Endodermal cell (in vitro differentiated cells): ENCODE measurements around the gene MRPL30. TPM values are rescaled to one million over a fixed set of nuclear protein-coding genes. Genes with fewer than 3 reads are reported as not detected.
"Not testable (repeated sequence)": the region's sequence is repeated elsewhere in the genome, so short reads cannot be mapped to it uniquely, and the experiment has no call there.

Source experiments
- DNase-seq: peaks from one replicate; pipeline ENCODE4 v3.0.0-alpha.2; 2017
- H3K27ac ChIP-seq: 2 replicates; pipeline ENCODE4 v1.5.1; 2013; ENCODE audit warnings: mild to moderate bottlenecking, low read depth, low read length, moderate library complexity
- H3K27me3 ChIP-seq: 2 replicates; pipeline ENCODE4 v1.6.1; 2013; ENCODE audit warnings: mild to moderate bottlenecking, low read length, moderate library complexity; ENCODE audit not compliant: insufficient read depth, control insufficient read depth, poor library complexity, severe bottlenecking
- H3K36me3 ChIP-seq: 2 replicates; pipeline ENCODE4 v1.7.0; 2013; ENCODE audit warnings: mild to moderate bottlenecking, low read length, moderate library complexity; ENCODE audit not compliant: control insufficient read depth, insufficient read depth
- H3K4me1 ChIP-seq: one replicate; pipeline ENCODE4 v1.7.0; 2013; ENCODE audit warnings: low read length; ENCODE audit not compliant: control insufficient read depth, insufficient read depth
- H3K4me3 ChIP-seq: 2 replicates; pipeline ENCODE4 v1.5.1; 2013; ENCODE audit warnings: mild to moderate bottlenecking, low read length, moderate library complexity
- H3K9ac ChIP-seq: 2 replicates; pipeline ENCODE4 v1.6.1; 2013; ENCODE audit warnings: mild to moderate bottlenecking, low read length, moderate library complexity; ENCODE audit not compliant: poor library complexity, severe bottlenecking; ENCODE audit errors: extremely low read depth
- H3K9me3 ChIP-seq: 2 replicates; pipeline ENCODE4 v1.6.1; 2013; ENCODE audit warnings: mild to moderate bottlenecking, low read length, moderate library complexity; ENCODE audit not compliant: control insufficient read depth
- H3K27ac Mint-ChIP-seq: 2 replicates; pipeline ENCODE4 v1.8.0; 2020; ENCODE audit warnings: mixed read lengths
- H3K27me3 Mint-ChIP-seq: 2 replicates; pipeline ENCODE4 v1.8.0; 2021; ENCODE audit warnings: mild to moderate bottlenecking, mixed read lengths; ENCODE audit not compliant: insufficient read depth
- H3K36me3 Mint-ChIP-seq: 2 replicates; pipeline ENCODE4 v1.8.0; 2020; ENCODE audit warnings: low read depth, mixed read lengths
- H3K4me1 Mint-ChIP-seq: 2 replicates; pipeline ENCODE4 v1.8.0; 2020; ENCODE audit warnings: mixed read lengths
- H3K4me3 Mint-ChIP-seq: 2 replicates; pipeline ENCODE4 v1.8.0; 2020; ENCODE audit warnings: mild to moderate bottlenecking, moderate library complexity, mixed read lengths
- H3K9me3 Mint-ChIP-seq: 2 replicates; pipeline ENCODE4 v1.8.0; 2020; ENCODE audit warnings: mild to moderate bottlenecking, mixed read lengths
- WGBS, 2 experiments: methylation state at CpG; one replicate each; pipeline versions ENCODE4 v1.1.5 to v1.1.7; 2013; ENCODE audit warnings: missing lambda C conversion rate in 2 of 2, mixed read lengths in 1 of 2; ENCODE audit not compliant: insufficient coverage in 1 of 2, insufficient read length in 1 of 2; 5-methylcytosine and 5-hydroxymethylcytosine counted together
- long read RNA-seq, 4 experiments: library from polyadenylated mRNA in 2 of 4; library from RNA in 1 of 4; library from capped mRNA in 1 of 4; stranded (forward) in 3 of 4; unstranded in 1 of 4; transcript quantifications; one replicate each; pipeline ENCODE4 v2.0.0, GENCODE V29; 2020 to 2021; ENCODE audit warnings: inconsistent platforms in 1 of 4
- polyA plus RNA-seq, 2 experiments: library from polyadenylated mRNA; stranded (reverse); fragments of 50-300 nt; gene quantifications; one replicate each; pipeline ENCODE4 v1.2.3, GENCODE V29; 2013
- total RNA-seq, 2 donors: library from RNA; stranded (reverse); fragmentation: NEBNext Ultra II Directional in 1 of 2; extraction: Animal tissue kit (Norgen Biotek cat#: 25700) in 1 of 2; gene quantifications; 2 replicates in 1 of 2; 3 replicates in 1 of 2; pipeline ENCODE4 v1.2.1, GENCODE V29; 2021
- TF ChIP-seq, protein P1 (sequence below): fragments of 200-600 bp; sonication (generic); conservative IDR thresholded peaks from 2 replicates; pipeline ENCODE4 v1.5.0; 2021; ENCODE audit warnings: antibody characterized with exemption, mild to moderate bottlenecking

Gene MRPL30
- total RNA-seq: 10 to 100 TPM; 39.8 to 46.1 TPM
- polyA plus RNA-seq (2013, experiment 1 of 2): 51.2 TPM
- polyA plus RNA-seq (2013, experiment 2 of 2): 47.2 TPM
- long read RNA-seq, experiment 1, transcript MRPL30-201 (6 exons, 2,605 nt): major isoform, 10 of 28 reads
- long read RNA-seq, experiment 1, partial matches to known transcripts: 16 of 28 reads
- long read RNA-seq, experiment 1, other reads (novel, unspliced or antisense): 2 of 28 reads
- long read RNA-seq, experiment 2, transcript MRPL30-201 (6 exons, 2,605 nt): major isoform, 74 of 87 reads
- long read RNA-seq, experiment 2, partial matches to known transcripts: 6 of 87 reads
- long read RNA-seq, experiment 2, other reads (novel, unspliced or antisense): 7 of 87 reads
- long read RNA-seq, experiment 3, transcript MRPL30-201 (6 exons, 2,605 nt): major isoform, 87 of 98 reads
- long read RNA-seq, experiment 3, partial matches to known transcripts: 5 of 98 reads
- long read RNA-seq, experiment 3, other reads (novel, unspliced or antisense): 4 of 98 reads
- long read RNA-seq, experiment 4, transcript MRPL30-201 (6 exons, 2,605 nt): major isoform, 12 of 19 reads
- long read RNA-seq, experiment 4, partial matches to known transcripts: 1 of 19 reads
- long read RNA-seq, experiment 4, other reads (novel, unspliced or antisense): 6 of 19 reads

DNA sequence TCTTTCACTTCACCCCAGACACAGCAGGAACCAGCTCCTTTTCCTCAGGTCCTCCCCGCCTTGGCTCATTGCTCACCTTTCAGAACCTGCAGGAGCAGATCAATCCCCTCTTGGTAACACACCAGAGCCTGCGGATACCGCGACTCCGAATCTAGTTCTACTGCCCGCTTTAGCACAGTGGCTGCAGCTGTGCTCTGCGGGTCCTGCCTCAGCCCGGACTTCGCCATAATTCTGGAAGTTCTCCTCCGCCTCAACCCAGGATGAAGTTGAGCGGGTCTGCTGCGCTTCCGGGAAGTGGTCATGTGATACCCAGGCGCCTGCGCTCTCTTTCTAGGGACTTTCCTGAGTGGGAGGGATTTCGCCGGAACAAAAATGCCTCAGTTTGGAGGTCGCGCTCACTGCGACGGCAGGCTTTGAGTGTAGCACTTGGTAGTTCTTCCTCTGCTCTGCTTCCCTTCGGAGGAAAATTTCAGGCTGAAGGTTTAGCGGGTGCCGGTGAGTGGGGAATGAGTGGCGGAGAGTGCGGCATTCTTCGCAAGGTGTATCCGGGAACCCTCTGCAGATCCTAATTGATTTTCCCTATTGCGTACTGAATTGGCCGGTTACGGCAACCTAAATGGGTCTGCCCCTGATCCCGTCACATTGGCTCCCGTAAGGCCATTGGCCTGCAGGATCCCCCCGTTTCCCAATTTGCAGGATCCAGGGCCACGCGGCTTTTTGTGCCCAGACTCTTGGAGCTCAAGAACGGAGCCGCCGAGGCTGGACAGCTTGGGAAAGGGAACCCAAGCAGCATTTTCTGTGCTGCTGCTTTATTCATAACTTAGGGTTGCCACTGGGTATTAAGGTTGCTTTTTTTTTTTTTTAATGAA is at the start of gene MRPL30, which contains the start of gene MITD1:
Gene MRPL30, plus strand, starts transcription at position 430 of the 869 bp plus-strand sequence. CDS start 5,020 bp downstream, outside the sequence.
Gene MITD1, minus strand, starts transcription at position 304 of the 869 bp plus-strand sequence. Its CDS starts 77 bp downstream, at position 227.
- Histone ChIP-seq H3K27ac (peak within 1 kb of the TSS; percentile 50), H3K36me3 (peaks cover 11% of the 10 kb centered on the region), H3K9me3 (no peaks in the 10 kb centered on the region), H3K27me3 (no peaks in the 10 kb centered on the region), H3K9ac (peak within 1 kb of the TSS; percentile 78), H3K4me3 (peak within 1 kb of the TSS; percentile 97), H3K4me1 (no peaks in the 10 kb centered on the region)
- H3K9me3 Mint-ChIP-seq: no peaks in the 10 kb centered on the region
- DNase-seq: peak; percentile 97
- H3K27ac Mint-ChIP-seq: peak within 1 kb of the TSS; percentile 98
- TF ChIP-seq, protein P1, sequence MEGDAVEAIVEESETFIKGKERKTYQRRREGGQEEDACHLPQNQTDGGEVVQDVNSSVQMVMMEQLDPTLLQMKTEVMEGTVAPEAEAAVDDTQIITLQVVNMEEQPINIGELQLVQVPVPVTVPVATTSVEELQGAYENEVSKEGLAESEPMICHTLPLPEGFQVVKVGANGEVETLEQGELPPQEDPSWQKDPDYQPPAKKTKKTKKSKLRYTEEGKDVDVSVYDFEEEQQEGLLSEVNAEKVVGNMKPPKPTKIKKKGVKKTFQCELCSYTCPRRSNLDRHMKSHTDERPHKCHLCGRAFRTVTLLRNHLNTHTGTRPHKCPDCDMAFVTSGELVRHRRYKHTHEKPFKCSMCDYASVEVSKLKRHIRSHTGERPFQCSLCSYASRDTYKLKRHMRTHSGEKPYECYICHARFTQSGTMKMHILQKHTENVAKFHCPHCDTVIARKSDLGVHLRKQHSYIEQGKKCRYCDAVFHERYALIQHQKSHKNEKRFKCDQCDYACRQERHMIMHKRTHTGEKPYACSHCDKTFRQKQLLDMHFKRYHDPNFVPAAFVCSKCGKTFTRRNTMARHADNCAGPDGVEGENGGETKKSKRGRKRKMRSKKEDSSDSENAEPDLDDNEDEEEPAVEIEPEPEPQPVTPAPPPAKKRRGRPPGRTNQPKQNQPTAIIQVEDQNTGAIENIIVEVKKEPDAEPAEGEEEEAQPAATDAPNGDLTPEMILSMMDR: no peak
- H3K27me3 Mint-ChIP-seq: no peaks in the 10 kb centered on the region
- peaks cover 10% of the 10 kb centered on the region for H3K4me1 Mint-ChIP-seq
- 0 to 1% methylated on average over 19 to 39 of the region's 39 CpGs for WGBS, 2 experiments
- H3K36me3 Mint-ChIP-seq: peaks cover 10% of the 10 kb centered on the region
- H3K4me3 Mint-ChIP-seq: peak within 1 kb of the TSS; percentile 86

DNA sequence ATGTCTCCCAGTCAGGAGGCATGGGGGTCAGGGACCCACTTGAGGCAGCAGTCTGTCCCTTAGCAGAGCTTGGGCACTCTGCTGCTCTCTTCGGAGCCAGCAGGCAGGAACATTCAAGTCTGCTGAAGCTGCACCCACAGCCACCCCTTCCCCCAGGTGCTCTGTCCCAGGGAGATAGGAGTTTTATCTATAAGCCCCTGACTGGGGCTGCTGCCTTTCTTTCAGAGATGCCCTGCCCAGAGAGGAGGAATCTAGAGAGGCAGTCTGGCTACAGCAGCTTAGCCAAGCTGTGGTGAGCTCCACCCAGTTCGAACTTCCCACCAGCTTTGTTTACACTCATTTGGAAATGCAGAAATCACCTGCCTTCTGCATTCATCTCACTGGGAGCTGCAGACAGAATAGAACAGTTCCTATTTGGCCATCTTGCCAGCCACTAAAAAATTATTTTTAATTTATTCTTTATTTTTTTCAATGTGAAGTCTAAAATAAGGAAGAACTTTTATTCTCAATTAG is 45.9 kb upstream of the MRPL30 start:
- 96 to 100% methylated on average over 1 to 2 of the region's 2 CpGs for WGBS, 2 experiments

DNA sequence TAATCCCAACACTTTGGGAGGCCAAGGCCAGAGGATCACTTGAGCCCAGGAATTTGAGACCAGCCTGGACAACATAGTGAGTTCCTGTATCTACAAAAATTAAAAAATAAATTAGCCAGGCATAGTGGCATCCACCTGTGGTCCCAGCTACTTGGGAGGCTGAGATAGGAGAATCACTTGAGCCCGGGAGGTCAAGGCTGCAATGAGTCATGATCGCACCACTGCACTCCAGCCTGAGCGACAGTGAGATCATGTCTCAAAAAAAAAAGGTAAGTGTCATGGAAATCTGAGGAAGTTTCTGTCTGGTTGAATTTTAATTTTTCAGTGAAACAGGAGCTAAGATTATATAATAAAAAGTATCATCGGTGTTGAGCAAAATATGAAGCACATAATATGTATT is 42.0 kb upstream of the MRPL30 start:
- H3K9ac ChIP-seq: no peak overlapping the region
- TF ChIP-seq, protein P1: no peak
- no peaks in the 10 kb centered on the region for H3K27me3 ChIP-seq
- H3K4me3 ChIP-seq: no peak overlapping the region
- Mint-ChIP-seq H3K27ac (no peak overlapping the region), H3K36me3 (peaks cover 24% of the 10 kb centered on the region), H3K4me1 (peaks cover 8% of the 10 kb centered on the region), H3K27me3 (peaks cover 8% of the 10 kb centered on the region), H3K9me3 (peaks cover 44% of the 10 kb centered on the region), H3K4me3 (no peak overlapping the region)
- H3K36me3 ChIP-seq: no peaks in the 10 kb centered on the region
- no peak for DNase-seq
- H3K4me1 ChIP-seq: no peaks in the 10 kb centered on the region
- no peak overlapping the region for H3K27ac ChIP-seq
- 72 to 95% methylated on average over 3 to 4 of the region's 4 CpGs for WGBS, 2 experiments
- H3K9me3 ChIP-seq: peaks cover 39% of the 10 kb centered on the region

More for the DNA sequence above, 45.9 kb upstream of the MRPL30 start:
- H3K4me1 ChIP-seq, H3K4me1 Mint-ChIP-seq, H3K27me3 ChIP-seq, H3K4me3 ChIP-seq, H3K9ac ChIP-seq, H3K4me3 Mint-ChIP-seq, H3K27ac ChIP-seq, DNase-seq, H3K36me3 ChIP-seq, H3K27ac Mint-ChIP-seq: not testable (repeated sequence)
- peaks cover 40% of the 10 kb centered on the region for H3K36me3 Mint-ChIP-seq
- peaks cover 66% of the 10 kb centered on the region for H3K9me3 ChIP-seq
- peaks cover 83% of the 10 kb centered on the region for H3K9me3 Mint-ChIP-seq
- peaks cover 27% of the 10 kb centered on the region for H3K27me3 Mint-ChIP-seq
